DND-41 (cell line): ENCODE results near the gene CDCP1.

Source experiments
- ATAC-seq: fragments of 200-7000 bp; cut with Tn5 transposase; 3 replicates; pipeline ENCODE4 v1.9.1; 2021; ENCODE audit warnings: low read depth; ENCODE audit not compliant: insufficient read depth
- DNase-seq: peaks from one replicate; pipeline ENCODE4 v3.0.0-alpha.2; 2020
- H2AFZ ChIP-seq: 2 replicates; pipeline ENCODE4 v1.6.0; 2012; ENCODE audit warnings: low read depth, low read length
- H3K27ac ChIP-seq: 2 replicates; pipeline ENCODE4 v1.5.1; 2012; ENCODE audit warnings: low read length, inconsistent platforms
- H3K27me3 ChIP-seq: fragments of 200-600 bp; sonication (generic); 2 replicates; pipeline ENCODE4 v1.6.0; 2012; ENCODE audit warnings: low read length, mild to moderate bottlenecking, inconsistent platforms; ENCODE audit not compliant: insufficient read depth, poor library complexity
- H3K36me3 ChIP-seq: 2 replicates; pipeline ENCODE4 v1.5.1; 2012; ENCODE audit warnings: low read length, inconsistent platforms; ENCODE audit not compliant: insufficient read depth
- H3K4me1 ChIP-seq: 2 replicates; pipeline ENCODE4 v1.5.1; 2012; ENCODE audit warnings: mild to moderate bottlenecking, low read length; ENCODE audit not compliant: insufficient read depth
- H3K4me2 ChIP-seq: 2 replicates; pipeline ENCODE4 v1.6.0; 2012; ENCODE audit warnings: mild to moderate bottlenecking, moderate library complexity, low read length, inconsistent platforms; ENCODE audit not compliant: insufficient read depth
- H3K4me3 ChIP-seq, 2 experiments: fragments of 200-600 bp in 1 of 2; shearing (Covaris generic) in 1 of 2; 2 replicates each; pipeline ENCODE4 v1.5.1; 2012 to 2016; ENCODE audit warnings: inconsistent platforms in 2 of 2, low read length in 2 of 2, mild to moderate bottlenecking in 2 of 2, low read depth in 1 of 2, moderate library complexity in 1 of 2
- H3K79me2 ChIP-seq: 2 replicates; pipeline ENCODE4 v1.6.0; 2012; ENCODE audit warnings: low read length, inconsistent platforms; ENCODE audit not compliant: insufficient read depth
- H3K9ac ChIP-seq: 2 replicates; pipeline ENCODE4 v1.6.0; 2012; ENCODE audit warnings: low read depth, mild to moderate bottlenecking, inconsistent platforms, low read length, moderate library complexity
- H3K9me3 ChIP-seq: 2 replicates; pipeline ENCODE4 v1.5.1; 2012; ENCODE audit warnings: low read length, moderate library complexity, mild to moderate bottlenecking, inconsistent platforms; ENCODE audit not compliant: insufficient read depth, severe bottlenecking
- H4K20me1 ChIP-seq: 2 replicates; pipeline ENCODE4 v1.6.0; 2012; ENCODE audit warnings: low read length; ENCODE audit not compliant: insufficient read depth
- CTCF ChIP-seq: IDR thresholded peaks from 2 replicates; pipeline ENCODE4 v1.5.1; 2012; ENCODE audit warnings: borderline replicate concordance, low read length, moderate library complexity, mild to moderate bottlenecking; ENCODE audit not compliant: poor library complexity, severe bottlenecking; ENCODE audit errors: extremely low read depth
- EZH2 ChIP-seq: IDR thresholded peaks from 3 replicates; pipeline ENCODE4 v1.6.1; 2012; ENCODE audit warnings: borderline replicate concordance, low read depth, mild to moderate bottlenecking, moderate library complexity, low read length, inconsistent platforms; ENCODE audit not compliant: severe bottlenecking

The CDCP1 gene, protein sequence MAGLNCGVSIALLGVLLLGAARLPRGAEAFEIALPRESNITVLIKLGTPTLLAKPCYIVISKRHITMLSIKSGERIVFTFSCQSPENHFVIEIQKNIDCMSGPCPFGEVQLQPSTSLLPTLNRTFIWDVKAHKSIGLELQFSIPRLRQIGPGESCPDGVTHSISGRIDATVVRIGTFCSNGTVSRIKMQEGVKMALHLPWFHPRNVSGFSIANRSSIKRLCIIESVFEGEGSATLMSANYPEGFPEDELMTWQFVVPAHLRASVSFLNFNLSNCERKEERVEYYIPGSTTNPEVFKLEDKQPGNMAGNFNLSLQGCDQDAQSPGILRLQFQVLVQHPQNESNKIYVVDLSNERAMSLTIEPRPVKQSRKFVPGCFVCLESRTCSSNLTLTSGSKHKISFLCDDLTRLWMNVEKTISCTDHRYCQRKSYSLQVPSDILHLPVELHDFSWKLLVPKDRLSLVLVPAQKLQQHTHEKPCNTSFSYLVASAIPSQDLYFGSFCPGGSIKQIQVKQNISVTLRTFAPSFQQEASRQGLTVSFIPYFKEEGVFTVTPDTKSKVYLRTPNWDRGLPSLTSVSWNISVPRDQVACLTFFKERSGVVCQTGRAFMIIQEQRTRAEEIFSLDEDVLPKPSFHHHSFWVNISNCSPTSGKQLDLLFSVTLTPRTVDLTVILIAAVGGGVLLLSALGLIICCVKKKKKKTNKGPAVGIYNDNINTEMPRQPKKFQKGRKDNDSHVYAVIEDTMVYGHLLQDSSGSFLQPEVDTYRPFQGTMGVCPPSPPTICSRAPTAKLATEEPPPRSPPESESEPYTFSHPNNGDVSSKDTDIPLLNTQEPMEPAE

GRCh38 chr3:45145681-45146614 is at the start of gene CDCP1:
Gene CDCP1 (minus strand): TSS chr3:45146378. CDS start chr3:45146287, 91 bp downstream.
- Histone ChIP-seq H3K79me2 (no peaks in the 10 kb centered on the region), H3K27ac (no peak within 1 kb of the TSS), H3K9me3 (peaks cover 4% of the 10 kb centered on the region), H3K9ac (no peak within 1 kb of the TSS), H3K36me3 (no peaks in the 10 kb centered on the region), H3K4me2 (no peak within 1 kb of the TSS), H2AFZ (no peak within 1 kb of the TSS), H3K4me3 (no peak within 1 kb of the TSS), H4K20me1 (no peaks in the 10 kb centered on the region), H3K4me1 (no peaks in the 10 kb centered on the region), H3K27me3 (no peaks in the 10 kb centered on the region)
- DNase-seq (no peak), ATAC-seq (no peak)
- TF ChIP-seq CTCF (no peak), EZH2 (no peak)

DNA sequence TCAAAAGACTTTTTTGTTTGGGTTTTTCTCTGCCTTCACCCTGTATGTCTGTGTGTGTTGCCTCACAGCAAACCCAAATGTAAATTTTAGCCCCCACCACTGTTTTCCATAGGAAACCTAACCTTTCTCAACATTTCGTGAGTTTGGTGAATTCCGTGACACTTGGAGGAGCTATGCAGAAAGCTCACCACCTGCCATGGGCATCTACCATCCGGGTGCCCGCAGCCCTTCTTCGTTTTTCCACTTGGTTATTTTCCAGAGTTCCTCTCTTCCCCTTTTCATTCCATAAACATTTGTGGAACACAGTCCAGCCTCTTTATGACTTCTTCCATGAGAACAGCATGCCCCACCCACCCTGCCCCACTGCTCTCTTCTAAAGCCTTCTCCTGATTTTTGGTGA is 48.6 kb upstream of the CDCP1 start:
- no peaks in the 10 kb centered on the region for H3K9me3 ChIP-seq
- no peak for ATAC-seq
- no peak for TF ChIP-seq CTCF
- no peak for TF ChIP-seq EZH2
- no peak overlapping the region for H3K9ac ChIP-seq
- H3K79me2 ChIP-seq: no peaks in the 10 kb centered on the region
- no peak overlapping the region for H2AFZ ChIP-seq
- no peak for DNase-seq
- H4K20me1 ChIP-seq: no peaks in the 10 kb centered on the region
- H3K4me1 ChIP-seq: no peaks in the 10 kb centered on the region
- H3K27me3 ChIP-seq: peaks cover 2% of the 10 kb centered on the region
- H3K4me2 ChIP-seq: no peak overlapping the region
- no peak overlapping the region for H3K27ac ChIP-seq
- H3K36me3 ChIP-seq: no peaks in the 10 kb centered on the region
- no peak overlapping the region for H3K4me3 ChIP-seq

GRCh38 chr3:45191924-45192417 is 45.8 kb upstream of the CDCP1 start:
- H3K4me2 ChIP-seq: no peak overlapping the region
- H3K27ac ChIP-seq: no peak overlapping the region

More at GRCh38 chr3:45191924-45192417, 45.8 kb upstream of the CDCP1 start:
- no peaks in the 10 kb centered on the region for H3K9me3 ChIP-seq
- ATAC-seq (no peak), DNase-seq (no peak)
- H2AFZ ChIP-seq: no peak overlapping the region
- no peaks in the 10 kb centered on the region for H4K20me1 ChIP-seq
- no peaks in the 10 kb centered on the region for H3K79me2 ChIP-seq
- H3K4me1 ChIP-seq: no peaks in the 10 kb centered on the region
- H3K9ac ChIP-seq: no peak overlapping the region
- TF ChIP-seq EZH2 (no peak), CTCF (no peak)
- H3K4me3 ChIP-seq: no peak overlapping the region
- H3K36me3 ChIP-seq: no peaks in the 10 kb centered on the region
- H3K27me3 ChIP-seq: peaks cover 2% of the 10 kb centered on the region
